Measurements from ENCODE around the gene STC2. TPM values are rescaled to one million over a fixed set of nuclear protein-coding genes. Genes with fewer than 3 reads are reported as not detected.

The STC2 gene
- total RNA-seq, 2 experiments from 2014 or later = not detected

DNA sequence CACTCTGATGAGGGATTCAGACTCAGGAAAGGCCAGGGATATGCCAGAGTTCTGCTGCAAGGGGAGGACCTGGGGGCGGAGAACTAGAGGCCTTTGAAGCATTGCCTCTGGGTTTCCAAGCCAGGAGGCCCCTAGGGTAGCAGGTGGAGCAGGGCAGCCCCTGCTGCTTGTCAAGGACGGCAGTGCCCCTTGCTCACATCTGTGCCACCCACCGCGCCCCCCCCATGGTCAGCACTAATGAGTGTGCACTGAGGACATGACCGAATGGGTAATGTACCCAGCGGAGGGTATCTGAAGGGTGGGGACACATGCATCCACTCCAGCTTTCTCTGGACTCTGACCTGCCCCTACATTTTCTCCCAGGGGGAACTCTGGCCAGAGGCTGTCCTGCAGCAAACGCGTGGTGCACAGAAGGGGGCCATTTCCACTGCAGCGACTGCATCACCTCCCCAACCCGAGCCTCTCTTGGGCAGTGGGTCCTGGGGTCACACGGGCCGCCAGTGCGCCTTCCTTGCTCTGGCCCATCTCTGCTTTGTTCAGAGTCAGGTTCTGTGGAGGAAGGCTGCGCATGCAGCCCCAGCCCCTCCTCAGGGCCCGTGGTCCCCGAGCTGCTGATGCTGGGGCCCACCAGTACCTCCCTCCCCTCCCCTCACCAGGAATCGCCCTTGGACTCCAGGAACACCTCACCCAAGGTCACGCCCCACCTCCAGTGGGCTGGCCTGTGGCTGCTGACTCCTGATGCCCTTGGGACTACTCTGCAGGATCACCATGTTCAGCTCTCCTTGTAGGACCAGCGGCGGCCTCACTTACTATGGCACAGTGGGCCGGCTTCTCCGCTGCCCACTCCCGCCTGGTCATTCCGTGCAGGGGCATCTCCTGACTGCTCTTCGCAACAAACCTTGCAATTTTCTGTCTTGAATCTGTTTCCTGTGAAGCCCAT is 31.2 kb downstream of the STC2 start:
- no peak overlapping the region for H3K4me2 ChIP-seq (ENCODE audit: low read length)
- H3K79me2 ChIP-seq (ENCODE audit: insufficient read depth, low read depth, low read length) = no peaks in the 10 kb centered on the region
- POLR2A ChIA-PET = interaction anchor here (0.6 kb wide), 1 partner anchor 176 kb away, joined by 3 read pairs; no protein-coding TSS in a partner anchor
- H3K4me3 ChIP-seq (ENCODE audit: low read depth, low read length, poor library complexity, severe bottlenecking) = no peak overlapping the region
- H2AFZ ChIP-seq (ENCODE audit: low read length) = no peak overlapping the region
- H3K9me2 ChIP-seq (ENCODE audit: insufficient read depth, low read length) = no peaks in the 10 kb centered on the region
- intact Hi-C loops (cut with micrococcal nuclease; ENCODE audit: unreplicated experiment) = no loop called here
- CTCF ChIA-PET (ENCODE audit: unreplicated experiment) = no interaction called here
- DNase-seq (ENCODE audit: low spot score) = no peak
- TF ChIP-seq EZH2phosphoT487 (IDR thresholded peaks at IDR 0.05; ENCODE audit: borderline replicate concordance, low read depth, low read length) = no peak
- TF ChIP-seq, protein P1, sequence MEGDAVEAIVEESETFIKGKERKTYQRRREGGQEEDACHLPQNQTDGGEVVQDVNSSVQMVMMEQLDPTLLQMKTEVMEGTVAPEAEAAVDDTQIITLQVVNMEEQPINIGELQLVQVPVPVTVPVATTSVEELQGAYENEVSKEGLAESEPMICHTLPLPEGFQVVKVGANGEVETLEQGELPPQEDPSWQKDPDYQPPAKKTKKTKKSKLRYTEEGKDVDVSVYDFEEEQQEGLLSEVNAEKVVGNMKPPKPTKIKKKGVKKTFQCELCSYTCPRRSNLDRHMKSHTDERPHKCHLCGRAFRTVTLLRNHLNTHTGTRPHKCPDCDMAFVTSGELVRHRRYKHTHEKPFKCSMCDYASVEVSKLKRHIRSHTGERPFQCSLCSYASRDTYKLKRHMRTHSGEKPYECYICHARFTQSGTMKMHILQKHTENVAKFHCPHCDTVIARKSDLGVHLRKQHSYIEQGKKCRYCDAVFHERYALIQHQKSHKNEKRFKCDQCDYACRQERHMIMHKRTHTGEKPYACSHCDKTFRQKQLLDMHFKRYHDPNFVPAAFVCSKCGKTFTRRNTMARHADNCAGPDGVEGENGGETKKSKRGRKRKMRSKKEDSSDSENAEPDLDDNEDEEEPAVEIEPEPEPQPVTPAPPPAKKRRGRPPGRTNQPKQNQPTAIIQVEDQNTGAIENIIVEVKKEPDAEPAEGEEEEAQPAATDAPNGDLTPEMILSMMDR (conservative IDR thresholded peaks at IDR 0.05; ENCODE audit: low read length) = no peak
- BruUV-seq (replicated peaks) = no TSS peak
- H3K27ac ChIP-seq (ENCODE audit: low read depth, low read length, poor library complexity, severe bottlenecking) = no peak overlapping the region
- H3K9me3 ChIP-seq (ENCODE audit: low read length) = no peaks in the 10 kb centered on the region
- H3K4me1 ChIP-seq (ENCODE audit: insufficient read depth, low read length, poor library complexity, severe bottlenecking) = no peaks in the 10 kb centered on the region
- H3K36me3 ChIP-seq (ENCODE audit: insufficient read depth, low read length) = no peaks in the 10 kb centered on the region
- no peaks in the 10 kb centered on the region for H4K20me1 ChIP-seq (ENCODE audit: insufficient read depth, low read length)

DNA sequence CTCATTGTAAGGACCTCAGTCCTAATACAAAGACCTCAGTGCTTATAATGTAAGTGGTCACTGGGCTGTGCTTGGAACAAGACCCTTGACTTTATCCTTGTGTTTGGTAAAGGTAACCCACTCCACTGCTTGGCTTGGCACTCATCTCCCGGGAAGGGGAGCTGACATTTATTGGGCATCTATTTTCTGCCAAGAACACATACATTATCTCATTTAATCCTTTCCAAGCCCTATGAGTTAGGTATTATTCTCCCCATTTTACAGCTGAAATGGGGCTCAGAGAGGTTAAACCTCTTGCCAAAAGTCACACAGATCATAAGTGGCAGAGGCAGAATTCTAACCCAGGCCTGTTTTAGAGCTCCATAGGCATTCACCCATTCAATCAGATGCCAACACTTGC is 32.4 kb downstream of the STC2 start:
- Histone ChIP-seq H3K4me2 (ENCODE audit: low read length) (no peak overlapping the region), H3K79me2 (ENCODE audit: insufficient read depth, low read depth, low read length) (no peaks in the 10 kb centered on the region), H3K9me2 (ENCODE audit: insufficient read depth, low read length) (no peaks in the 10 kb centered on the region), H3K9me3 (ENCODE audit: low read length) (no peaks in the 10 kb centered on the region), H3K36me3 (ENCODE audit: insufficient read depth, low read length) (no peaks in the 10 kb centered on the region), H2AFZ (ENCODE audit: low read length) (no peak overlapping the region), H3K4me3 (ENCODE audit: low read depth, low read length, poor library complexity, severe bottlenecking) (no peak overlapping the region), H3K27ac (ENCODE audit: low read depth, low read length, poor library complexity, severe bottlenecking) (no peak overlapping the region), H4K20me1 (ENCODE audit: insufficient read depth, low read length) (no peaks in the 10 kb centered on the region), H3K4me1 (ENCODE audit: insufficient read depth, low read length, poor library complexity, severe bottlenecking) (no peaks in the 10 kb centered on the region)
- ChIA-PET POLR2A (interaction anchor here (0.6 kb wide), 2 partner anchors 17 to 175 kb away, joined by 3 read pairs; no protein-coding TSS in a partner anchor), CTCF (ENCODE audit: unreplicated experiment) (interaction anchor here (1.1 kb wide), 1 partner anchor 36 kb away, joined by 3 read pairs; no protein-coding TSS in a partner anchor)
- TF ChIP-seq EZH2phosphoT487 (IDR thresholded peaks at IDR 0.05; ENCODE audit: borderline replicate concordance, low read depth, low read length) = no peak
- TF ChIP-seq, protein P1 (conservative IDR thresholded peaks at IDR 0.05; ENCODE audit: low read length) = no peak
- intact Hi-C loops (cut with micrococcal nuclease; ENCODE audit: unreplicated experiment) = no loop called here
- DNase-seq (ENCODE audit: low spot score) = no peak
- no TSS peak for BruUV-seq (replicated peaks)
